KOPT-K1 (cell line): Measurements from ENCODE around the gene SET.

Experiments used
- H3K27ac ChIP-seq: fragments of 200-600 bp; sonication (generic); 2 replicates; pipeline ENCODE4 v1.5.1; 2016; ENCODE audit warnings: antibody characterized with exemption, mild to moderate bottlenecking, low read depth, low read length; ENCODE audit not compliant: poor library complexity, severe bottlenecking
- H3K36me3 ChIP-seq: fragments of 200-600 bp; sonication (generic); 2 replicates; pipeline ENCODE4 v1.5.1; 2017; ENCODE audit warnings: antibody characterized with exemption, mild to moderate bottlenecking, low read length, moderate library complexity; ENCODE audit not compliant: insufficient read depth
- H3K9me3 ChIP-seq: fragments of 200-600 bp; sonication (generic); 2 replicates; pipeline ENCODE4 v1.5.1; 2017; ENCODE audit warnings: antibody characterized with exemption, low read length, mild to moderate bottlenecking; ENCODE audit not compliant: insufficient read depth, poor library complexity, severe bottlenecking

The SET gene

GRCh38 chr9:128727640-128728248, 38.7 kb downstream of the SET start:
- Histone ChIP-seq H3K9me3 (no peaks in the 10 kb centered on the region), H3K27ac (peak overlapping the region; percentile 37), H3K36me3 (peaks cover 13% of the 10 kb centered on the region; the same call in 1 of the 2 replicates)

DNA sequence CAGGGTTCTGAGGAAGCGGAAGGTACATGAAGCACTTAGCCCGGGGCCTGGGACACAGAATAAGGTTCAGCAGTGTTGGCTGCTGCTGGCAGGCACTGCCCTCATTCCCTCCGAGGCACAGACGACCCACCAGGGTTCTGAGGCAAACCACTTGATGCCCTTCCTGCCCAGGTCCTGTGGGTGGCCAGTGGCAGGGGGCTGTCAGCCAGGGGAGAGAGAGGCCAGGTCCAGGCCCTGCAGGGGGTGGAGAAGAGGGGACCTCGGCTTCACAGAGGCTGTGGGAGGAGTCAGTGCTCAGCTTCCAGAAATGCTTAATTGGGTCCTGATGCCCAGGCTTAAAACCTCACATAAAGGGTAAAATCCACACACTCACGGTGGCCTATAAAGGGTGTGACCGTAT, 39.3 kb downstream of the SET start:
- peaks cover 19% of the 10 kb centered on the region; the same call in 1 of the 2 replicates for H3K36me3 ChIP-seq
- no peaks in the 10 kb centered on the region for H3K9me3 ChIP-seq
- H3K27ac ChIP-seq, result peak overlapping the region; percentile 37

GRCh38 chr9:128729302-128729701, 40.3 kb downstream of the SET start:
- no peaks in the 10 kb centered on the region for H3K9me3 ChIP-seq

DNA sequence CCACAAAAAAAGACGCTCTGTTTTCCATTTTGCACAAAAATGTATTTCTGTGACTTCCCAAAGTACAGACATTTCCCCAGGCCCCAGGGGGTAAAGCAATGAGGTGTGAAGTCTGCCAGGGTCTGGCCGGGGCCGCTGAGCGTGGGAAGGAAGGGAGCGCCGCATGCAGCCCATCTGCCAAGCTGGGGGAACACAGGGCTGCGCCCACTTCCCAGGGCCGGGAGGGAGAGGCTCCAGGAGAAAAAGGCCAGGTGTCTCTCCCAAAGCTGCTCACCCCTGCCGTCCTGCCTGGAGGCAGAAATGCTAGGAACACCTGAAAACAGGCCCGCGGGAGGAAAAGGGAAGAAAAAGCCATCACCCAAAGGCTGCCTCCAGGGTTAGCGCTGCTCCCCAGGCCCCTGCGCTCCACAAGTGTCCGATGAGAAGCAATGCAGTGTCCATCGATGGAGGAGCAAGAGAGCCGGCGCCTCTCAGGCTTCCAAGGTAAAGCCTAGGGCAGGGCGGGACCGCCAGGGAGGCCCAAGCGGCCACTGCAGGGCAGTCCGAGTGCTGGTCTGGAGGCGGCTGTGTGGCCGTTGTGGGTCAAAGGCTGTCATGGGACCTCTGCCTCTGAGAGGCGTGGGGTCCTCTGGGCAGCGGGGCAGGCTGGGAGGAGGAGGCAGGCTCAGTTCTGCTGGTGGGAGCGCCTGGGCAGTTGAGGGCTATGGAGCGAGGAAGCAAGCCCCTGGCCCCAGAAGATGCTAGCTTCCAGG, 40.9 kb downstream of the SET start:
- no peak overlapping the region for H3K27ac ChIP-seq
- H3K9me3 ChIP-seq, result no peaks in the 10 kb centered on the region
- H3K36me3 ChIP-seq, result peaks cover 27% of the 10 kb centered on the region; the same call in 1 of the 2 replicates

More at GRCh38 chr9:128729302-128729701, 40.3 kb downstream of the SET start:
- H3K36me3 ChIP-seq, result peaks cover 22% of the 10 kb centered on the region; the same call in 1 of the 2 replicates
- H3K27ac ChIP-seq, result no peak overlapping the region

DNA sequence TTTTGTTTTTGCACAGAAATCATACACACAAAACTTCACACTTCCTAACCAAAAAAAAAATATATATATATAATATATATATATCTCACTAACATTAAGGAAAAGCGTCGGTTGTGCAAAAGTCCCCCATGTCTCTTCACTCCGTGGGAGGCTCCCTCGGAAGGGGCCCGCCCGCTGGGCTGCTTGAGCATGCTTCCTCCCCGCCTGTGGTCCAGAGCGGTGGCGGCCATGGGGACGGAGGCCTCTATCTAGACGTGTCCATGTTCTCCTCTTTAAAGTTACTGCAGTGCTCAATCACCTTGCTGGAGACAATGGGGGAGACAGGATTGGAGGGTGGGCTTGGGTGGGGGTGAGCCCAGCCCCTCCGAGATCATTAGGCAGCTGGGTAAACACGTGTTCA, 42.1 kb downstream of the SET start:
- no peak overlapping the region for H3K27ac ChIP-seq
- peaks cover 33% of the 10 kb centered on the region; the same call in 1 of the 2 replicates for H3K36me3 ChIP-seq
- no peaks in the 10 kb centered on the region for H3K9me3 ChIP-seq

GRCh38 chr9:128731691-128732090, 42.7 kb downstream of the SET start:
- Histone ChIP-seq H3K36me3 (peaks cover 33% of the 10 kb centered on the region; the same call in 1 of the 2 replicates), H3K27ac (no peak overlapping the region), H3K9me3 (no peaks in the 10 kb centered on the region)

DNA sequence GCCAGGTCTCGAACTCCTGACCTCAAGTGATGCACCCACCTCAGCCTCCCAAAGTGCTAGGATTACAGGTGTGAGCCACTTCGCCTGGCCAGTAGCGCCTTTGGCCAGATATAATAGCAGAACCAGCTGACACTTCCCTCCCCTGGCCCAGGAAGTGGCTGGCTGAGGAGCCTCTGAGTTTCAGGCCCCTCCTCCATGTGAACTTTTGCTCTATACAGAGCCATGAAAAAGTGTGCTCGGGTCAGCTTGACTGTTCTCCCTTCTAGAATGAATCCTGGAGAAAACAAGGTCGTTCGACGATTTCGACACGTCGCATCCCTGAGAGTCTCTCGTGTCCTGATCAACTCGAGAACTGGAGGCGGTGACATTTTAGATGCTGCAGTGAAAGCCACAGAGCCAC, 43.6 kb downstream of the SET start:
- Histone ChIP-seq H3K9me3 (no peaks in the 10 kb centered on the region), H3K36me3 (peaks cover 33% of the 10 kb centered on the region; the same call in 1 of the 2 replicates), H3K27ac (no peak overlapping the region)

GRCh38 chr9:128733256-128733655, 44.2 kb downstream of the SET start:
- H3K27ac ChIP-seq, result no peak overlapping the region
- H3K9me3 ChIP-seq, result no peaks in the 10 kb centered on the region
- peaks cover 33% of the 10 kb centered on the region; the same call in 1 of the 2 replicates for H3K36me3 ChIP-seq

- Histone ChIP-seq H3K9me3 (no peaks in the 10 kb centered on the region), H3K27ac (no peak overlapping the region), H3K36me3 (peaks cover 33% of the 10 kb centered on the region; the same call in 1 of the 2 replicates)
These were observed 46.4 kb downstream of the SET start for GRCh38 chr9:128735373-128735772.

DNA sequence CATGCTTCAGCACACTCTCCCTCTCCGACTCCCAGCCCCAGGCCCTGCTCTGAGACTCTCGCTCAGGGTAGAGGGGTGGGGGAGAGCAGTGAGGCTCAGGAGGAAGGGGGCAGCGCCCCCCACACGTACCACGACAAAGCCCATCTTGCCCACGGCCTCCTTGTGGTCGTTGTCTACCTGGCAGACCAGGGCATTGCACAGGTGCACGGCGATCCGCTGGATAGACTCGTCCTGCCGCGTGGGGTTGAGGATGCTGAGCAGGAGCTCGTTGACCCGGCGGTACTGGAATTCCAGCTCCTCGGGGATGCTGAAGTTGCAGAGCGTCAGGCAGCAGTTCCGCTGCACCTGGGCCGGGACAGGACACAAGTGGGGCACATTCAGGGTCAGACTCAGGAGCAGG, 53.4 kb downstream of the SET start:
- H3K36me3 ChIP-seq, result peaks cover 4% of the 10 kb centered on the region; the same call in 1 of the 2 replicates
- H3K9me3 ChIP-seq, result no peaks in the 10 kb centered on the region
- H3K27ac ChIP-seq, result no peak overlapping the region

- Histone ChIP-seq H3K9me3 (no peaks in the 10 kb centered on the region), H3K27ac (no peak overlapping the region), H3K36me3 (peaks cover 4% of the 10 kb centered on the region; the same call in 1 of the 2 replicates)
These were observed 54.4 kb downstream of the SET start for GRCh38 chr9:128743421-128743820.
